NCI-H2227 (cell line): ENCODE data around the gene GTF3C1.

Source experiments
- DNase-seq: peaks from one replicate; lab custom pipeline; 2025; ENCODE audit not compliant: unreplicated experiment; lab: John Stamatoyannopoulos, UW

GTF3C1 gene

GRCh38 chr16:27522173-27522707, 27.5 kb downstream of the GTF3C1 start:
- DNase-seq = no peak

GRCh38 chr16:27520982-27521673, 28.6 kb downstream of the GTF3C1 start:
- DNase-seq = no peak

- no peak for DNase-seq
Observed at GRCh38 chr16:27518226-27518625, 31.5 kb downstream of the GTF3C1 start.

GRCh38 chr16:27517664-27518063, 32.0 kb downstream of the GTF3C1 start:
- no peak for DNase-seq

GRCh38 chr16:27516365-27516764, 33.3 kb downstream of the GTF3C1 start:
- no peak for DNase-seq

GRCh38 chr16:27515874-27516353, 33.8 kb downstream of the GTF3C1 start:
- peak; percentile 21 for DNase-seq

GRCh38 chr16:27514806-27515205, 34.9 kb downstream of the GTF3C1 start:
- DNase-seq = no peak

GRCh38 chr16:27511657-27512448, 37.9 kb downstream of the GTF3C1 start:
- DNase-seq = no peak

GRCh38 chr16:27508476-27508875, 41.2 kb downstream of the GTF3C1 start:
- no peak for DNase-seq

GRCh38 chr16:27506771-27507170, 42.9 kb downstream of the GTF3C1 start:
- no peak for DNase-seq

- no peak for DNase-seq
Observed at GRCh38 chr16:27505297-27506236, 44.1 kb downstream of the GTF3C1 start.

GRCh38 chr16:27503662-27504061, 46.1 kb downstream of the GTF3C1 start:
- DNase-seq = no peak

GRCh38 chr16:27500801-27501200, 48.9 kb downstream of the GTF3C1 start:
- DNase-seq = no peak

- DNase-seq = no peak
Observed at GRCh38 chr16:27499659-27500055, 50.1 kb downstream of the GTF3C1 start.

GRCh38 chr16:27498916-27499658, 50.6 kb downstream of the GTF3C1 start:
- no peak for DNase-seq

GRCh38 chr16:27498031-27498825, 51.5 kb downstream of the GTF3C1 start:
- DNase-seq = no peak

- DNase-seq = no peak
Observed at GRCh38 chr16:27495191-27495590, 54.5 kb downstream of the GTF3C1 start.

- DNase-seq = no peak
Observed at GRCh38 chr16:27492588-27492979, 57.1 kb downstream of the GTF3C1 start.

GRCh38 chr16:27491894-27492587, 57.7 kb downstream of the GTF3C1 start:
- no peak for DNase-seq
